Activated CD8-positive, alpha-beta memory T cell treated with anti-CD3 and anti-CD28 coated beads for 36 hours (primary cell): ENCODE data around the gene GPRC5C. TPM values are rescaled to one million over a fixed set of nuclear protein-coding genes. Genes with fewer than 3 reads are reported as not detected.

Source experiments
- CTCF ChIA-PET: fragments of 350-600 bp; sonication (Branson Sonifier 250); formaldehyde crosslinking; loops from one replicate; lab custom pipeline; 2021; ENCODE audit warnings: antibody characterized with exemption; lab: Charles Lee
- POLR2A ChIA-PET: fragments of 350-600 bp; sonication (Branson Sonifier 250); formaldehyde crosslinking; loops from one replicate; lab custom pipeline; 2021; ENCODE audit warnings: antibody characterized with exemption; lab: Charles Lee
- total RNA-seq, 2 experiments: library from RNA; stranded (reverse); gene quantifications; one replicate each; pipeline ENCODE4 v1.2.3, GENCODE V29; 2021

Gene GPRC5C
- total RNA-seq, 2 experiments from 2014 or later = 0.44 to 0.59 TPM

- ChIA-PET POLR2A (no interaction called here), CTCF (interaction anchor here (1.0 to 1.3 kb wide), 2 partner anchors 9 to 67 kb away, joined by 3 to 4 read pairs; no protein-coding TSS in a partner anchor)
These were observed 14.9 kb downstream of the GPRC5C start for GRCh38 chr17:74446551-74447500.

- ChIA-PET CTCF (interaction anchor here (1.0 to 1.3 kb wide), 2 partner anchors 8 to 68 kb away, joined by 3 to 4 read pairs; no protein-coding TSS in a partner anchor), POLR2A (no interaction called here)
These were observed 15.8 kb downstream of the GPRC5C start for GRCh38 chr17:74447628-74448159.

GRCh38 chr17:74448756-74449155 is 16.9 kb downstream of the GPRC5C start:
- POLR2A ChIA-PET = interaction anchor here (0.7 kb wide), 1 partner anchor 65 kb away, joined by 3 read pairs; no protein-coding TSS in a partner anchor
- CTCF ChIA-PET = interaction anchor here (1.1 kb wide), 1 partner anchor 11 kb away, joined by 3 read pairs; no protein-coding TSS in a partner anchor

- POLR2A ChIA-PET = no interaction called here
- CTCF ChIA-PET = interaction anchor here (0.7 to 1.1 kb wide), 2 partner anchors 11 to 12 kb away, joined by 3 read pairs; no protein-coding TSS in a partner anchor
These were observed 17.4 kb downstream of the GPRC5C start for GRCh38 chr17:74449306-74449705.

GRCh38 chr17:74449773-74450172 is 17.9 kb downstream of the GPRC5C start:
- ChIA-PET CTCF (interaction anchor here (0.7 to 1.1 kb wide), 2 partner anchors 10 to 12 kb away, joined by 3 read pairs; no protein-coding TSS in a partner anchor), POLR2A (no interaction called here)

GRCh38 chr17:74450231-74450630 is 18.3 kb downstream of the GPRC5C start:
- ChIA-PET CTCF (interaction anchor here (0.9 to 1.3 kb wide), 2 partner anchors 20 to 80 kb away, joined by 3 read pairs; no protein-coding TSS in a partner anchor), POLR2A (no interaction called here)

GRCh38 chr17:74450925-74451403 is 19.1 kb downstream of the GPRC5C start:
- CTCF ChIA-PET = interaction anchor here (0.9 to 9.3 kb wide), 4 partner anchors 21 to 83 kb away, joined by 3 to 89 read pairs (median 3); no protein-coding TSS in a partner anchor
- POLR2A ChIA-PET = no interaction called here

- POLR2A ChIA-PET = no interaction called here
- CTCF ChIA-PET = interaction anchor here (0.7 to 9.3 kb wide), 4 partner anchors 21 to 84 kb away, joined by 3 to 89 read pairs (median 3); no protein-coding TSS in a partner anchor
These were observed 19.7 kb downstream of the GPRC5C start for GRCh38 chr17:74451557-74451956.

- POLR2A ChIA-PET = interaction anchor here (0.8 kb wide), 1 partner anchor 94 kb away, joined by 3 read pairs; no protein-coding TSS in a partner anchor
- CTCF ChIA-PET = interaction anchor here (0.7 to 9.3 kb wide), 2 partner anchors 23 to 73 kb away, joined by 3 to 89 read pairs; no protein-coding TSS in a partner anchor
These were observed 20.3 kb downstream of the GPRC5C start for GRCh38 chr17:74452033-74452840.

- ChIA-PET CTCF (interaction anchor here (0.7 to 9.3 kb wide), 4 partner anchors 16 to 85 kb away, joined by 3 to 89 read pairs (median 4); partner anchors contain the start of gene GPR142), POLR2A (interaction anchor here (0.8 kb wide), 1 partner anchor 93 kb away, joined by 3 read pairs; no protein-coding TSS in a partner anchor)
These were observed 21.2 kb downstream of the GPRC5C start for GRCh38 chr17:74452841-74453661.

- ChIA-PET POLR2A (no interaction called here), CTCF (interaction anchor here (0.6 to 9.3 kb wide), 7 partner anchors 15 to 234 kb away, joined by 3 to 89 read pairs (median 4); partner anchors contain the start of gene GPR142)
These were observed 21.8 kb downstream of the GPRC5C start for GRCh38 chr17:74453665-74454196.

GRCh38 chr17:74454197-74455024 is 22.5 kb downstream of the GPRC5C start:
- ChIA-PET CTCF (interaction anchor here (0.6 to 9.3 kb wide), 12 partner anchors 17 to 234 kb away, joined by 3 to 89 read pairs (median 3); partner anchors contain the start of gene GPR142), POLR2A (interaction anchor here (0.5 kb wide), 1 partner anchor 256 kb away, joined by 4 read pairs; no protein-coding TSS in a partner anchor)

- ChIA-PET POLR2A (no interaction called here), CTCF (interaction anchor here (0.9 to 9.3 kb wide), 8 partner anchors 17 to 235 kb away, joined by 3 to 89 read pairs (median 3); no protein-coding TSS in a partner anchor)
These were observed 23.2 kb downstream of the GPRC5C start for GRCh38 chr17:74455025-74455545.

- POLR2A ChIA-PET = no interaction called here
- CTCF ChIA-PET = interaction anchor here (0.9 to 9.3 kb wide), 4 partner anchors 8 to 87 kb away, joined by 3 to 89 read pairs (median 6); no protein-coding TSS in a partner anchor
These were observed 23.9 kb downstream of the GPRC5C start for GRCh38 chr17:74455821-74456220.

GRCh38 chr17:74457146-74457819 is 25.4 kb downstream of the GPRC5C start:
- CTCF ChIA-PET = interaction anchor here (0.6 to 9.3 kb wide), 27 partner anchors 9 to 253 kb away, joined by 3 to 89 read pairs (median 5); partner anchors contain the start of genes GPR142 and RPL38
- POLR2A ChIA-PET = no interaction called here
